ENCODE results near the gene ACY1.

DNA sequence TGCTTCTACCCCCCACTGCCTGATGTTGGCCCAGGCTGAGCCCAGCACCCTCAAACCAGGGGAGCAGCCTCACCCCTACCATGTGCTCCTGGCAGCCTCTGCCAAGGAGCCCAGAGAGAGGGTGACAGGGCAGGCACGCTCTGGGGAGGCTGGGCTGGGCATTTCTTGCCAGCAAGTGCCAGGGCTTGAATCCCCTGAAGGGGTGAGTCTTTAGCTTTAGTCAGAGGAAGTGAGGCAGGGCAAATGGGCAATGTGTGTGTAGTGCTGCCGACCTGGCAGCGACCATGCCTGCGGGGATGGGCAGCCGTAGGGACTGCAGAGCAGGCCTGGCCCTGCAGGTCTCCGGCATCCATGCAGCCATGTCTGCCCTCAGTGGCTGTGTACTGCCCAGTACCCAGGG is 54.9 kb downstream of the ACY1 start:
- TF ChIP-seq CTCF (IDR thresholded peaks at IDR 0.05), result no peak
- TF ChIP-seq POLR2A (IDR thresholded peaks at IDR 0.05), result no peak

Data from body of pancreas (tissue), 4 donors.